ENCODE measurements around the gene ZHX3.
"Not testable (repeated sequence)": the region's sequence is repeated elsewhere in the genome, so short reads cannot be mapped to it uniquely, and the experiment has no call there.

Gene ZHX3

GRCh38 chr20:41245086-41245707 lies 72.3 kb downstream of the ZHX3 start:
- TF ChIP-seq ZFX (IDR thresholded peaks at IDR 0.05; ENCODE audit: borderline replicate concordance), result no peak
- no peak for TF ChIP-seq CTCF (IDR thresholded peaks at IDR 0.05)
- H3K27ac ChIP-seq, result no peak overlapping the region

GRCh38 chr20:41242807-41243206 lies 74.7 kb downstream of the ZHX3 start:
- H3K27ac ChIP-seq, result no peak overlapping the region
- TF ChIP-seq ZFX (IDR thresholded peaks at IDR 0.05; ENCODE audit: borderline replicate concordance) (no peak), CTCF (IDR thresholded peaks at IDR 0.05) (no peak)

DNA sequence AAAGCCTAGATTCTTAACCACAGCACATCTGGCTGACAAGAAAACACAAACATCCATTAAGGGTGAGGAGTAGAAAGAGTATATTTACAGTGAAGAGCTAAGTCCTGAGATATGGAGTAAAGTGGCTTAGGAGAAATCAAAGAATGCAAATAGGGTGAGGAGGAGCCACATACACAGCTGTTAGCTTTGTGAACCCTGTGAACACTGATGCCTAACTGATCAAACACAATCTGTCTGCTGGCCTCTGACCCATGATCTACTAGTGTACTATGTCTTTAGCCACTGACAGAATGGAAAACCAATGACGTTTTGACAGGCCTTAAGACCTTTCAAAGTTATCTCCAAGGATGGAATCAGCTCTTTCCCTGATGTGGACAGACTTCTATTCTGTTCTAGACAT lies 75.2 kb downstream of the ZHX3 start:
- no peak overlapping the region for H3K27ac ChIP-seq
- no peak for TF ChIP-seq ZFX (IDR thresholded peaks at IDR 0.05; ENCODE audit: borderline replicate concordance)
- no peak for TF ChIP-seq CTCF (IDR thresholded peaks at IDR 0.05)

- not testable (repeated sequence) for H3K27ac ChIP-seq
Measured at GRCh38 chr20:41237233-41237632, 80.3 kb downstream of the ZHX3 start.

- H3K27ac ChIP-seq, result not testable (repeated sequence)
Measured at GRCh38 chr20:41236818-41237217, 80.7 kb downstream of the ZHX3 start.

DNA sequence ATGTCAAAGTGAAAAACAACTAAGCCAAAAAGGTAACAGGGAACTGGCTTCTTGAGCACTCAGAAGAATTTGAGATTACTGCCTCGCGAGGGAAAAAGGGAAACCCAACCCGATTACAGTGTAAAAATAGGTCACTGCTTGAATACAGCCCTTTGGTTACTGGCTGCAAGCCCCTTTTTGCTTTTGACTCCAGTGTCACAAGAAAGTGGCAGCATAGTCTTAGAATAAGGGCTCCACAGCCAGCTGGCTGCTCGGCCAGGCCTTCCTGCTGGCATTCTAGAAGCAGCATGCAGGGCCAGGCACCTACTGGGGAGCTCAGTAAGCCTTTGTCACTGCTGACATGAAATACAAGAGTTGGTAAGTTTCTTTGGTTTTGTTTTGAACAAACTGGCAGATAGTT lies 83.0 kb downstream of the ZHX3 start:
- no peak overlapping the region for H3K27ac ChIP-seq
- TF ChIP-seq CTCF (IDR thresholded peaks at IDR 0.05) (no peak), ZFX (IDR thresholded peaks at IDR 0.05; ENCODE audit: borderline replicate concordance) (no peak)

DNA sequence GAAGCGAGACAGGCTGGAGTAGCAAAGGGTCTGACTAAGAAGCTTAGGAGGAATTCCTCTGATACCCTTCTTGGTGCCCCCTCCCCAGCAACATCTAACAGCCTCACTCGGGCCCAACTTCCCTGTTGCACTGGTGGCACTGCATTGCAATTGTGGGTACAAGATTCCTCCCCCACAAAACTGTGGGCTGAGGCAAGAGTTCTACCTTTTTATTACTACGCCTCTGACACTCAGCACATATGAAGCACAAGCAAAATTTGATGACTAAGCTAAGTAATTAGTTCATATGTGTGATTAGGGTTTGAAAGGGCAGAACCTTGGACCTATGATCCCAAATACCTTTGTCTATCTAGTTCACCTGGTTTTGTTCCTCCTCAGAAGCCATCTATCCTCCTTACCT lies 83.5 kb downstream of the ZHX3 start:
- TF ChIP-seq CTCF (IDR thresholded peaks at IDR 0.05) (no peak), ZFX (IDR thresholded peaks at IDR 0.05; ENCODE audit: borderline replicate concordance) (no peak)
- H3K27ac ChIP-seq, result no peak overlapping the region

DNA sequence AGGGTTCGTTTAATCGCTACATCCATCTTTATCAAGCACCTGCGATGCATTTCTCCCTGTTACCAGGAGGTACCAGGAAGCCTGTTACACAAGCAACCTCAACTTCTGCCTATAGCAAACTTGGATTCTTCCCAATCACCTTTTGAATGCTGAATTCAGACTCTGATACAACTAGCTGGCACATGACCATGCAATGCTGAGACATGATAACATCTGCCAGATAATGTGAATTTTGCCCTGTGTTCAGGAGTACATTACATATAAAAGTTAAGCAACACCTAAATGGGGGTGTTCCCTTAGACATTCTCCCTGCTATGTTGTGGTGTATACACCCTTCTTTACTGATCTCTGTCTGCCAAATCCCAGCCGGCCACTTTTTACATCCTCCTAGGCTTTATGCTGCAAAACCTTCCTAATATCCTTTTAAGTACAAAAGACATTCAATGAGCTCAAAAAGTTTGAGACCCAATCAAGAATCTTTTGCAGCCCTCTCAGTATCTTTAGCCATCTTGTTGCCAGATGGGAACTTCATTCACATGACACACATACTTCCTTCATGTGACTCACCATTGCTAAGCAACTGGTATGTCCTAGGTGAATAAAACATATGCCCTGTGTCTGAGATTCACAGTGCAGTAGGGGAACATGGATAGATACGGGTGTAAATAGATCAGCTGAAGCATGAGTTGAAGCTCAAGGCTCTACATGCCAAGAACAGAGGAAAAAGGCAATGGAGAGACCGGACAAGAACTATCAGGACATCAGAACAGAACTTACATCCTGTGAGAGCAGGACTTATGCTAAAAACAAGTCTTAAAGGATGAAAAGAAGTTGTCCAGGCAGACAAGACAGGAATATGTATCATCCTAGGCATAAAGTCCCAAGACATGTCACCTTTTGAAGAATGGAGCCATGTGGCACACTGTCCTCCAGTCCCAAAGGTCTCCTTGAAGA lies 84.3 kb downstream of the ZHX3 start:
- TF ChIP-seq ZFX (IDR thresholded peaks at IDR 0.05; ENCODE audit: borderline replicate concordance) (no peak), CTCF (IDR thresholded peaks at IDR 0.05) (no peak)
- H3K27ac ChIP-seq, result no peak overlapping the region

Measured in 22Rv1 (cell line).